Jurkat, Clone E6-1 (cell line): ENCODE results near the gene AIFM3.
A peak's percentile ranks its signal among the peaks of the same experiment; 100 is the strongest.
"Not testable (repeated sequence)": the region's sequence is repeated elsewhere in the genome, so short reads cannot be mapped to it uniquely, and the experiment has no call there.

Source experiments
- DNase-seq: peaks from one replicate; pipeline ENCODE4 v3.0.0-alpha.2; 2011; ENCODE audit warnings: low read depth, low spot score
- H3K4me3 ChIP-seq: 2 replicates; pipeline ENCODE4 v1.5.1; 2011; ENCODE audit warnings: mild to moderate bottlenecking, low read length, control low read depth, moderate library complexity

Gene AIFM3

GRCh38 chr22:20997536-20998257 lies 30.6 kb downstream of the AIFM3 start:
- no peak for DNase-seq
- no peak overlapping the region for H3K4me3 ChIP-seq

GRCh38 chr22:20998411-20999336 lies 31.6 kb downstream of the AIFM3 start:
- H3K4me3 ChIP-seq: no peak overlapping the region
- DNase-seq: no peak

- DNase-seq: no peak
- no peak overlapping the region; the same call in 1 of the 2 replicates for H3K4me3 ChIP-seq
Measured at GRCh38 chr22:20999350-21000206, 32.5 kb downstream of the AIFM3 start.

GRCh38 chr22:21000207-21000986 lies 33.3 kb downstream of the AIFM3 start:
- DNase-seq: no peak
- H3K4me3 ChIP-seq: peak overlapping the region; percentile 90

- no peak for DNase-seq
- peak overlapping the region; percentile 90 for H3K4me3 ChIP-seq
Measured at GRCh38 chr22:21000987-21001600, 34.0 kb downstream of the AIFM3 start.

- peak; percentile 95 for DNase-seq
Measured at GRCh38 chr22:21001601-21002325, 34.7 kb downstream of the AIFM3 start, which contains the start of gene THAP7. Gene THAP7 (minus strand): TSS chr22:21002118. CDS start chr22:21001911, 207 bp downstream.

GRCh38 chr22:21003782-21004181 lies 36.7 kb downstream of the AIFM3 start:
- H3K4me3 ChIP-seq: no peak overlapping the region
- DNase-seq: no peak

More at GRCh38 chr22:21001601-21002325, 34.7 kb downstream of the AIFM3 start, which contains the start of gene THAP7:
- H3K4me3 ChIP-seq: peak within 1 kb of the TSS; percentile 90

- H3K4me3 ChIP-seq, DNase-seq: not testable (repeated sequence)
Measured at GRCh38 chr22:21009208-21009607, 42.2 kb downstream of the AIFM3 start.

- peak; percentile 42 for DNase-seq
- H3K4me3 ChIP-seq: no peak overlapping the region
Measured at GRCh38 chr22:21009638-21010425, 42.8 kb downstream of the AIFM3 start.

GRCh38 chr22:21010426-21011113 lies 43.5 kb downstream of the AIFM3 start:
- DNase-seq: no peak
- H3K4me3 ChIP-seq: no peak overlapping the region

- no peak for DNase-seq
Measured at GRCh38 chr22:21012446-21013407, 45.7 kb downstream of the AIFM3 start.

GRCh38 chr22:21013657-21014201 lies 46.7 kb downstream of the AIFM3 start:
- peak overlapping the region; percentile 49 for H3K4me3 ChIP-seq
- DNase-seq: no peak

More at GRCh38 chr22:21012446-21013407, 45.7 kb downstream of the AIFM3 start:
- no peak overlapping the region for H3K4me3 ChIP-seq

- DNase-seq: peak; percentile 88
- peak overlapping the region; percentile 49 for H3K4me3 ChIP-seq
Measured at GRCh38 chr22:21014202-21014725, 47.2 kb downstream of the AIFM3 start.

- H3K4me3 ChIP-seq: peak within 1 kb of the TSS; percentile 49
Measured at GRCh38 chr22:21014726-21015465, 47.8 kb downstream of the AIFM3 start, which contains the start of gene P2RX6. Gene P2RX6 (plus strand): TSS chr22:21015165. CDS start chr22:21015175, 10 bp downstream.

More at GRCh38 chr22:21014726-21015465, 47.8 kb downstream of the AIFM3 start, which contains the start of gene P2RX6:
- DNase-seq: no peak
